Peyer's patch (tissue), 4 donors: ENCODE measurements around the gene ESF1. TPM values are rescaled to one million over a fixed set of nuclear protein-coding genes. Genes with fewer than 3 reads are reported as not detected.
A peak's percentile ranks its signal among the peaks of the same experiment; 100 is the strongest.

Source experiments
- DNase-seq, 3 donors: peaks; one replicate each; pipeline ENCODE4 v3.0.0-alpha.2; 2017 to 2019
- H3K27ac ChIP-seq, 4 donors: fragments of 200-600 bp; sonication (generic); one replicate each; pipeline ENCODE4 v1.5.1; 2016 to 2019
- H3K27me3 ChIP-seq, 2 donors: fragments of 200-600 bp; sonication (generic); one replicate each; pipeline ENCODE4 v1.5.1; 2019
- H3K36me3 ChIP-seq, 3 donors: fragments of 200-600 bp; sonication (generic); one replicate each; pipeline ENCODE4 v1.5.1; 2016 to 2019
- H3K4me1 ChIP-seq, 4 donors: fragments of 200-600 bp; sonication (generic); one replicate each; pipeline ENCODE4 v1.5.1; 2016 to 2019
- H3K4me3 ChIP-seq, 4 donors: fragments of 200-600 bp; sonication (generic); 1 replicate in 3 of 4; 2 replicates in 1 of 4; pipeline ENCODE4 v1.5.1; 2016 to 2019; ENCODE audit warnings: mild to moderate bottlenecking in 1 of 4
- H3K9me3 ChIP-seq, 4 donors: fragments of 200-600 bp; sonication (generic); one replicate each; pipeline ENCODE4 v1.5.1; 2016 to 2019; ENCODE audit warnings: mild to moderate bottlenecking in 1 of 4
- CTCF ChIP-seq, 6 experiments: fragments of 450-650 bp in 4 of 6; fragments of 200-600 bp in 2 of 6; sonication (generic) in 1 of 6; IDR thresholded peaks; one replicate each; pipeline ENCODE4 v1.5.1; 2017 to 2019; ENCODE audit warnings: antibody characterized with exemption in 6 of 6, mild to moderate bottlenecking in 3 of 6, moderate library complexity in 1 of 6
- POLR2A ChIP-seq, 2 donors: fragments of 450-650 bp; IDR thresholded peaks; one replicate each; pipeline ENCODE4 v1.5.1; 2017; ENCODE audit warnings: antibody characterized with exemption in 2 of 2, mild to moderate bottlenecking in 2 of 2, moderate library complexity in 2 of 2
- total RNA-seq, 4 donors: library from RNA; depleted of rRNA; stranded (reverse); fragments of >200 nt; gene quantifications; one replicate each; pipeline ENCODE4 v1.1.0, GENCODE V29; 2016

Gene ESF1, protein sequence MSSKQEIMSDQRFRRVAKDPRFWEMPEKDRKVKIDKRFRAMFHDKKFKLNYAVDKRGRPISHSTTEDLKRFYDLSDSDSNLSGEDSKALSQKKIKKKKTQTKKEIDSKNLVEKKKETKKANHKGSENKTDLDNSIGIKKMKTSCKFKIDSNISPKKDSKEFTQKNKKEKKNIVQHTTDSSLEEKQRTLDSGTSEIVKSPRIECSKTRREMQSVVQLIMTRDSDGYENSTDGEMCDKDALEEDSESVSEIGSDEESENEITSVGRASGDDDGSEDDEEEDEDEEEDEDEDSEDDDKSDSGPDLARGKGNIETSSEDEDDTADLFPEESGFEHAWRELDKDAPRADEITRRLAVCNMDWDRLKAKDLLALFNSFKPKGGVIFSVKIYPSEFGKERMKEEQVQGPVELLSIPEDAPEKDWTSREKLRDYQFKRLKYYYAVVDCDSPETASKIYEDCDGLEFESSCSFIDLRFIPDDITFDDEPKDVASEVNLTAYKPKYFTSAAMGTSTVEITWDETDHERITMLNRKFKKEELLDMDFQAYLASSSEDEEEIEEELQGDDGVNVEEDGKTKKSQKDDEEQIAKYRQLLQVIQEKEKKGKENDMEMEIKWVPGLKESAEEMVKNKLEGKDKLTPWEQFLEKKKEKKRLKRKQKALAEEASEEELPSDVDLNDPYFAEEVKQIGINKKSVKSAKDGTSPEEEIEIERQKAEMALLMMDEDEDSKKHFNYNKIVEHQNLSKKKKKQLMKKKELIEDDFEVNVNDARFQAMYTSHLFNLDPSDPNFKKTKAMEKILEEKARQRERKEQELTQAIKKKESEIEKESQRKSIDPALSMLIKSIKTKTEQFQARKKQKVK
- 10 to 100 TPM in 2 of 4 donors, 1 to 10 TPM in 2; 7.9 to 26.4 (median 9.6) TPM for total RNA-seq

GRCh38 chr20:13784893-13785715 lies at the start of gene ESF1, which contains the start of gene NDUFAF5:
TSS of gene ESF1 (minus strand) at chr20:13784919. CDS start at chr20:13783140, 1,779 bp downstream.
TSS of gene NDUFAF5 (plus strand) at chr20:13785028. CDS start at chr20:13785069, 41 bp downstream.
- Histone ChIP-seq H3K27ac (peak within 1 kb of the TSS; percentile 81 to 94 (median 86)), H3K36me3 (peaks cover 0 to 27% (median 0%) of the 10 kb centered on the region in 3 donors), H3K27me3 (no peaks in the 10 kb centered on the region), H3K9me3 (no peaks in the 10 kb centered on the region), H3K4me3 (peak within 1 kb of the TSS; percentile 57 to 92 (median 72)), H3K4me1 (peaks cover 0 to 24% (median 0%) of the 10 kb centered on the region in 4 donors)
- peak; percentile 93 to 98 (median 96) for DNase-seq
- TF ChIP-seq CTCF (IDR thresholded peaks at IDR 0.05): peak in 1 of 6 experiments; percentile 5
- peak in 1 of 2 donors; percentile 47 for TF ChIP-seq POLR2A (IDR thresholded peaks at IDR 0.05)

- TF ChIP-seq POLR2A (IDR thresholded peaks at IDR 0.05): no peak
- TF ChIP-seq CTCF (IDR thresholded peaks at IDR 0.05): no peak
- Histone ChIP-seq H3K4me3 (no peak overlapping the region), H3K9me3 (no peaks in the 10 kb centered on the region), H3K36me3 (no peaks in the 10 kb centered on the region), H3K27me3 (no peaks in the 10 kb centered on the region), H3K27ac (no peak overlapping the region), H3K4me1 (no peaks in the 10 kb centered on the region)
- no peak for DNase-seq
Measured at GRCh38 chr20:13831476-13831875, 46.8 kb upstream of the ESF1 start.

GRCh38 chr20:13825465-13825864 lies 40.7 kb upstream of the ESF1 start:
- DNase-seq: no peak
- no peaks in the 10 kb centered on the region for H3K9me3 ChIP-seq
- no peaks in the 10 kb centered on the region for H3K27me3 ChIP-seq
- H3K4me3 ChIP-seq: no peak overlapping the region
- H3K36me3 ChIP-seq: no peaks in the 10 kb centered on the region
- TF ChIP-seq CTCF (IDR thresholded peaks at IDR 0.05) (no peak), POLR2A (IDR thresholded peaks at IDR 0.05) (no peak)
- no peaks in the 10 kb centered on the region for H3K4me1 ChIP-seq
- H3K27ac ChIP-seq: no peak overlapping the region

DNA sequence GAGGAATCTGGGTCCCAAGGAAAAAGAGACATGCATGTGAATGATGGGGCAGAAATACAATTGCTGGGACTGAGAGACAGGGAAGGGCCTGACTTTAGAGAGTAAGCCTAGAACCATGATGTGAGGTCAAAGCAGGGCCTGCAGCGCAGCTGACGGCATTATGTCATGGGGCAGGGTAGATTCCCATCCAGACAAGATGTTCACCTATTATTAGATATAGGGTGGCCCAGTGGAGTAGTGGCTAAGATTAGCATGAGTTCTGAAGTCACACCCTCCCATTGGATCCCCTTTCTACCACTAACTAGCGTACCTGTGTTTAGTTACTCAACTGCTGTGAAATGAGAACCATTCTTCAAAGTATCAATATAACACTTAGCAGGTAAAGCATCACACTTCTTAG lies 39.7 kb upstream of the ESF1 start:
- Histone ChIP-seq H3K36me3 (no peaks in the 10 kb centered on the region), H3K4me3 (no peak overlapping the region), H3K27me3 (no peaks in the 10 kb centered on the region), H3K4me1 (no peaks in the 10 kb centered on the region), H3K9me3 (no peaks in the 10 kb centered on the region), H3K27ac (no peak overlapping the region)
- no peak for TF ChIP-seq CTCF (IDR thresholded peaks at IDR 0.05)
- no peak for TF ChIP-seq POLR2A (IDR thresholded peaks at IDR 0.05)
- DNase-seq: no peak

GRCh38 chr20:13822459-13822858 lies 37.7 kb upstream of the ESF1 start:
- DNase-seq: no peak
- Histone ChIP-seq H3K4me3 (no peak overlapping the region), H3K36me3 (peaks cover 0 to 7% (median 0%) of the 10 kb centered on the region in 3 donors), H3K27me3 (no peaks in the 10 kb centered on the region), H3K27ac (no peak overlapping the region), H3K4me1 (no peaks in the 10 kb centered on the region), H3K9me3 (no peaks in the 10 kb centered on the region)
- TF ChIP-seq CTCF (IDR thresholded peaks at IDR 0.05): no peak
- no peak for TF ChIP-seq POLR2A (IDR thresholded peaks at IDR 0.05)
